GM21367 (cell line): Measurements from ENCODE around the gene CDH4.

Source experiments
- ATAC-seq: cut with Tn5 transposase; IDR thresholded peaks from one replicate; pipeline ENCODE4 v1.9.1; 2021; ENCODE audit not compliant: unreplicated experiment

Gene CDH4

DNA sequence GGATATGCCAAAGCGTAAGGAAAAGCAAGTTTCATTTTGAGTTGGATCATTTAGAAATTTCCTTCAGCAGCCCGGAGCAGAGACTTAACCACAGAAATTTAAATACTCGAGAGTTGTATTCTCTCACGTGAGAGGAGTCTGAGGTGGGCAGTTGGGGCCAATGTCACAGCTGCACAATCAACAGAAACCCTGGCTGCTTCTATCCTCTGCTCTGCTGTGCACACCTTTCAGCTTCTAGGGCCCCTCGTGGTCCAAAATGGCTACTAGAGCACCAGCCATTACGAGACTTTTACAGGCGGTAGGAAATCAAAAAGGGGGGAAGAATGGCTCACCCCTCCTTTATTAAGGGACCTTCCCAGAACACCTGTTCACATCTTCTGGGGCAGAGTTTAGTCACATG lies 659.8 kb downstream of the CDH4 start:
- no peak for ATAC-seq

GRCh38 chr20:61912665-61913422 lies 660.8 kb downstream of the CDH4 start:
- ATAC-seq = no peak

GRCh38 chr20:61913423-61914225 lies 661.6 kb downstream of the CDH4 start:
- ATAC-seq = no peak

- ATAC-seq = no peak
Observed at GRCh38 chr20:61915101-61915500, 663.0 kb downstream of the CDH4 start.

DNA sequence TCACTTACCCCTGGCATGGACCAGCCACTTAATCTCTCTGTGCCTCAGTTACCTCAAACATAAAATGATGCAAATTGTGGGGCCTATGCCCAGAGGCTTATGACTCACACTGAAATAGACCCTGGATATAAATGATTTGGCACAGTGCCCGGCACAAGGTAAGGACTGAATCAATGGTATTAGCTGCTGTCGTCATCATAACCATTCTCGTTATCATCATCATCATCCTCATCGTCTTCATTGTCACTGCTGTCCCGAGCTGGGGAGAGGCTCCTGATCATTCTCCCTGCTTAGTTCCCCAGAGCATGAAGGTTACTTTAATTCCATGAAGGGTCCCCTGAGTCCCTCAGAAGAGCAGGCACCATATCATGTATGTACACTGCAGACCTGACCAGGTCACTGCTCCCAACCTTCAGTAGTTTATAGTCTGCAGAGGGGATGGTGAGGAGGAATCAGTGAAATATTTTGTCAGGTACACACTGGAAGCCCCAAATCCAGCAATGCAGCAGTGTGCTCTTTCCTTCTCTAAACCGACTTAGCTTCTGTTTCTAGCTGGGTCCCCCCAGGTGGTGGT lies 664.3 kb downstream of the CDH4 start:
- ATAC-seq = no peak

DNA sequence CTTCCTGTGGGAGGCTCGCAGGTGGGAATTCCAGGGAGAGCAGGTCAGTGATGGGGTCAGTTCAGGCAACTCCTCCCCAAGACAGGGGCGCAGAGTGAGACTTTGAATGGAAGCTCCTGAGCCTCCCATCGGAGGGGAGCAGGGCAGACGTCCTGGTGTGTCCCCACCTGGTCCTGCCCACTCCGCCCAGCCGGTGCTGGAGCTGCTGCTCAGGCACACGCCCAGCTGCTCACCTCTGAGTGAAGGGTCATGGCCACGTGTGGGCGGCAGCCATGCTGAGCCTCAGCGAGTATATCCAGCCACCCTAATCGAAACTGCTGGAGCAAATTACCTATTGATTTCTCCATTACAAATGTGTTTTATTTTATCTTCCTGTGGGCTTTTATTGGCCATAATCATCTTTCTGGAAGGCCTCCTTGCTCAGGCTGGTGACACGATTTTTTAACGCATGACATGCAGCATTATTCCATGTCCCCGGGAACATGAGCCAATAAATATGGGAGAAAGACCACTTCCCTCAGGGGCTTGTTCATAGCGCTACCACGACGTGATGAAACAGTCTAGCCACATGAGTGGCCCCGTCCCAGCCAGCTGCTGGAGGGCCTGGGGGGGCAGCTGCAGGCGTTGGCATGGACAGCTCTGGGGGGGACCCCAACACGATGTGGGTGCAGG lies 665.5 kb downstream of the CDH4 start:
- no peak for ATAC-seq

DNA sequence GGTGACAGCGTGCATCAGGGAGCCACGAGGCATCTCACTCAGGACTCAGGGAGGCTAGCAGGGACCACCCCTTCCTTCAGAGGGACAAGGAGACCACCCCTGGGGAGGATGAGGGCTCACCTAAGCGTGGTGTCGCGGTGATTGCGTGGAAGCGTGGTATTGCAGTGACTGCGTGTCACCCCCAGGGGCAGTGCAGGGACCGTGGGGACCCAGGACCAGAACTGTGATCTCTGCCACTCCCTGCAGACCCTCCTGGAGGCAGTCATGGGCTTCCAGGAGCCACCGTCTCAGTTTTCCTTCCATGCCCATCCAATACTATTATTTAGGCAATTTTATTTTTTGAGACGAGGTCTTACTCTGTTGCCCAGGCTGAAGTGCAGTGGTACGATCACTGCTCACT lies 666.5 kb downstream of the CDH4 start:
- no peak for ATAC-seq

DNA sequence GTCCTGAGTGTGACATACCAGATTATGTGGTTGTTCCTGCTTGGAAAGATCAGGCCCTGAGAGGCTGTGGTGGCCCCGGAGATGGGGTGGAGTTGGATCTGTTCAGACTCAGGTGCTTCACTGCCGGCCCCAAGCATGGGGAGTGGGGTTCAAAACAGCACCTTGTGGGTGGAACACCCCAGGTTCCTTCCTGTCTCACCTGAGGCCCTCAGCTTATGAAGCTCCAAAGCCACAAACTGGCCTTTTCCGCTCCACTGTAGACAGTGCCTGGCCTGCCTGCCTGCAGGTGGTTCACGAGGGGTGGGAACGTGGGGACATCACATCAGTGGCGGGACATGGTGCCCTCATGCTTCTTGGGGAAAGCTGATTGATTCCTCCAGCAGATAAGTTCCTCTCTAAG lies 667.2 kb downstream of the CDH4 start:
- no peak for ATAC-seq

GRCh38 chr20:61919675-61920365 lies 667.8 kb downstream of the CDH4 start:
- no peak for ATAC-seq

GRCh38 chr20:61922411-61922810 lies 670.4 kb downstream of the CDH4 start:
- no peak for ATAC-seq

DNA sequence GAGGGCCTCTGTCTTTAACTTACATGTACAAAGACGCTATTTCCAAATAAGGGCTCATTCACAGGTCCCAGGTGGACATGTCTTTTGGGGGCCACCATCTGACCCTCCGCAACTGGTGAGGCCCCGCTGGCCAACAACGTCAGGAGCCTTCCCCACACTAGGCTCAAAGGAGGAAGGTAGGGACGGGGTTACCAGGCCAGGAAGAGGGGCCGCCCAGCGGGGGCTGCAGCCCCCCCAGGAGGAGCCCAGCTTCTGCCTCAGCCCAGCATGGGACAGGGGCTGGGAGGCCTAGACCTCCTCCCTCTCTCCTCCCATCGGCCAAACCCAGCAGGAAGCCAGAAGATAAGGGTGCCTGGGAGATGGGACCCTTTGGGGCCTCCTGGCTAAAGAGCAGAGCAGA lies 670.9 kb downstream of the CDH4 start:
- ATAC-seq = no peak

DNA sequence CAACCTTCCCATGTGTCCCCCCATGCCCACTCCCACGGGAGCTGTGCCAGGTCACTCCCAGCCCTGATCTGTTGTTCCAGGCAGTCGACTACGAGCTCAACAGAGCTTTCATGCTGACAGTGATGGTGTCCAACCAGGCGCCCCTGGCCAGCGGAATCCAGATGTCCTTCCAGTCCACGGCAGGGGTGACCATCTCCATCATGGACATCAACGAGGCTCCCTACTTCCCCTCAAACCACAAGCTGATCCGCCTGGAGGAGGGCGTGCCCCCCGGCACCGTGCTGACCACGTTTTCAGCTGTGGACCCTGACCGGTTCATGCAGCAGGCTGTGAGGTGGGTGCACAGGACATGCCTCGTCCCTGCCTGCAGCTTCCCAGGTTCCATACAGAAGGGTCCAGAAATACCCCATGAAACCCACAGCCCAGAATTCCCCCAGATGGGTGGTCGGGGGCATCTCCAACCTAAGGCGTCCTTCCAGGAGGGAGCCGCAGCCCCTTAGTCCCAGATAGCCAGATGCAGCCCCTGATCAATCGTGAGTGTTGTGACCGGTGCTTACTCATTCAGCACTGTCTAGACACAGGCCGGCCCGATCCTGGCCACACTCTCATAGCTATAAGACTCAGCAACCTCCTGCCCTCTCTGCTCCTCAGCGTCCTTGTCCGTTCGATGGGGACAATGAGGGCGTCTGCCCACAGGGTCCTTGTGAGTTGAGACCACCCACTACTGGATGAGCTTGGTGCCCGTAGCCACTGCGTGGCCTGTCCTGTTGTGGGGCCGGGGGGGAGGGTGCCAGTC lies 671.5 kb downstream of the CDH4 start:
- ATAC-seq = no peak

- ATAC-seq = no peak
Observed at GRCh38 chr20:61924211-61924857, 672.3 kb downstream of the CDH4 start.

DNA sequence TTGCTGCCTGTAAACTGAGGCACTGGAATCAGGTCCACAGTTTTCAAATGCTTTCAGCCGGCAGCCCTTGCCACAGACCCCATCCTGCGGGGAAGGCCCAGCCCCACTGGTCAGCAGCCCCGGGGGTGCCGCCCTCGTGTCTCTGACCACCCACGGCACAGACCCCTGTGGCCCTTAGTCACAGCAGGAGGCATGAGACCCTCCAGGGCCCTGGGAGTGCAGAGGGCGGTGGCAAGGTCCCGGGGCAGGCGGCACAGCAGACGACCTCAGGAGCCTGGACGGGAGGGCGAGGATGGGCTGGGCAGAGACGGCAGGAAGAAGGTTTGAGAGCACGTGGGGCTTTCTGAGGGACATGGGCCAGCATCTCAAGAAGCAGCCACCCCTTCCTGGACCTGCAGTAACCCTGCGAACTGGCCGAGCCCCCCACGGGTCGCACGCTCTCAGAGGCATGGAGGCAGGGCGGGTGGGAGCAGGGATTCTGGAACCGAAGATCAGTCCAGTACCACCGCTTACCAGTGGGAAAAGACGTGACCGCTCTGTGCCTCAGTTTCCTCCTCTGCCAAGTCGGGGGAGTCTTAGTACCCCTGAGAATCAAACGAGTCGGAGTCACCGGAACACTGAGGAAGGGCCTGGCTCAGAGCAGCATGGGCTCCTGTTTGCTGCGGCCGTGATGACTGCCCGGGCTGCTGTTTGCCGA lies 672.9 kb downstream of the CDH4 start:
- ATAC-seq = no peak

- ATAC-seq = no peak
Observed at GRCh38 chr20:61925555-61926252, 673.6 kb downstream of the CDH4 start.

GRCh38 chr20:61926253-61926613 lies 674.2 kb downstream of the CDH4 start:
- ATAC-seq = no peak

DNA sequence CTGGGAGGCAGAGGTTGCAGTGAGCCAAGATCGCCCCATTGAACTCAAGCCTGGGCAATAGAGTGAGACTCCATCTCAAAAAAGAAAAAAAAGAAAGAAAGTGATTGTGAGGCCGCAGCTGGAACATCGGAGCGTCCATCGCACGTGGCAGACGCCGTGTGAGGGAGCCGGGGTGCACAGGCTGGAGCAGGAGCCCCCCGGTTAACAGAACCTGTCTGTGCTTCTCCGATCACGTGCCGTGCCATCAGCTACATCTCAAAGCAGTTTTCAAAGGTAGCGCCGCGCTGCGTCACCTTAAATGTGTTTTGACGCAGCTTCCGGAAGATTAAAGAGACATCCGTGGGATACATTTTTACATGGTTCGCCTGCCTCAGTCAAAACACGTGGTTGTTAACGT lies 674.7 kb downstream of the CDH4 start:
- ATAC-seq = no peak

DNA sequence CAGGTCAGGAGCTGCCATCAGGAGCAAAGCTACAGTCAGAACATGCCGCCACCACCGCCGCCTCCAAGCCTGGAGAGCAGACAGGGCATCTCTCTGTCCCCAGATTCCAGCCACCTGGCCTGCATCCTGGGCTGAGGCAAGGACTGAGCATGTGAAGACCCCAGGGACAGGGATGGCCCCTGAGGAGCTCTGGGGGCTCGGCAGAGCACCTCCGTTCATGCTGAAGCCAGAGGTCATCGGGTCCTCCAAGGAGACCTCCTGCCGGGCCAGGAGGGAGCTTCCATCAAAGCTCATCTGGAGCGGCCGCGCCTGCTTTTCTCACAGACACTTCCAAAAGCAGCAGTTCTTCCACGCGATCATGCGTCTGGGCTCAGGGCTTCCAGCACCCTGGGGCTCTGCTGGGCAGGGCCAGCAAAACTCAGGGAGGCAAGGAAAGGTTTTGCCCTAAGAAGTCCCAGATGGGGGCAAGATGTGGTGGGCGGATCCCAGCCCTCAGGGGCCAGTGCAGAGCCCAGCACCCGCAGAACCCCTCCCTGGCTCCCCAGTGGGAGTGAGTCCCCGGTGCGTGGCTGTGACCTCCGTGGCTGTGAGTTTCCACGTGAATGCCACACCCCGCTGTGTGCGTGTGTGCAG lies 675.2 kb downstream of the CDH4 start:
- no peak for ATAC-seq
